HG03025 (cell line): ENCODE results near the gene VASH2.
"Not testable (repeated sequence)": the region's sequence is repeated elsewhere in the genome, so short reads cannot be mapped to it uniquely, and the experiment has no call there.

Source experiments
- ATAC-seq: cut with Tn5 transposase; IDR thresholded peaks from one replicate; pipeline ENCODE4 v1.9.1; 2021; ENCODE audit warnings: mild to moderate bottlenecking, moderate library complexity; ENCODE audit not compliant: unreplicated experiment, low FRiP score

The VASH2 gene

GRCh38 chr1:213017447-213018273, 67.3 kb downstream of the VASH2 start:
- ATAC-seq = no peak

GRCh38 chr1:213019450-213019849, 69.1 kb downstream of the VASH2 start:
- no peak for ATAC-seq

DNA sequence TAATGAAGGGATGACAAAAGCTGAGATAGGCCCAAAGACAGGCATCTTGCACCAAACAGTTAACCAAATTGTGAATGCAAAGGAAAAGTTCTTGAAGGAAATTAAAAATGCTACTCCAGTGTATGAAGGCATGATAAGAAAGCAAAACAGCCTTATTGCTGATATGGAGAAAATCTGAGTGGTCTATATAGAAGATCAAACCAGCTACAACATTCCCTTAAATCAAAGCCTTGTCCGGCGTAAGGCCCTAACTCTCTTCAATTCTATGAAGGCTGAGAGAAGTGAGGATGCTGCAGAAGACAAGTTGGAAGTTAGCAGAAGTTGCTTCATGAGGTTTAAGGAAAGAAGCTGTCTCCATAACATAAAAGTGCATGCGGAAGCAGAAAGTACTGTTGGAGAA, 69.7 kb downstream of the VASH2 start:
- no peak for ATAC-seq

- not testable (repeated sequence) for ATAC-seq
Measured at GRCh38 chr1:213027024-213027423, 76.7 kb downstream of the VASH2 start.

GRCh38 chr1:213032651-213033050, 82.3 kb downstream of the VASH2 start:
- ATAC-seq = no peak

- no peak for ATAC-seq
Measured at GRCh38 chr1:213034713-213035112, 84.4 kb downstream of the VASH2 start.

- ATAC-seq = no peak
Measured at GRCh38 chr1:213035573-213035972, 85.2 kb downstream of the VASH2 start.
